ENCODE measurements around the gene OPCML. TPM values are rescaled to one million over a fixed set of nuclear protein-coding genes. Genes with fewer than 3 reads are reported as not detected.

The OPCML gene
- total and polyA plus RNA-seq, 12 donors = under 0.01 to 1.2 (median 0.39) TPM

DNA sequence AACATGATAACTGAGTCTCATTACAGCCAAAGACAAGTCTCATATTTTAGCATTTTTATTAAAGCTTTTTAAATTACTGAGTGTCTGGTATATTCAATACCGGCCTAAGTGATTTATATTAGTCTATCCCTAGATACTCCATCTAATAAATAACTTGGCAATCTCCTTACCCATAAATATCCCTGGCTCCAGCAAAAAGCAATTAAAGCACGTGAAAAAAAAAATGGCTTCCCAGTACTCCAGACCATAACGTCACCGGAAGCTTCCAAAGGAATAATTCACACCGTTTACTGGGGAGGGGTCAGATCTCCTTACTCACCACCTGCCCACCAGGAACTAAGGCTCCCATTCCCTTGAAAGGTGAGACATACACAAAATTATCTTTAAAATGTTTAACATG lies 988.3 kb downstream of the OPCML start:
- no peak overlapping the region for H3K27ac ChIP-seq
- no peaks in the 10 kb centered on the region for H3K36me3 ChIP-seq
- peaks cover 0 to 5% (median 0%) of the 10 kb centered on the region in 11 donors for H3K9me3 ChIP-seq
- H3K4me1 ChIP-seq = peaks cover 0 to 7% (median 0%) of the 10 kb centered on the region in 9 donors
- TF ChIP-seq, protein P1, sequence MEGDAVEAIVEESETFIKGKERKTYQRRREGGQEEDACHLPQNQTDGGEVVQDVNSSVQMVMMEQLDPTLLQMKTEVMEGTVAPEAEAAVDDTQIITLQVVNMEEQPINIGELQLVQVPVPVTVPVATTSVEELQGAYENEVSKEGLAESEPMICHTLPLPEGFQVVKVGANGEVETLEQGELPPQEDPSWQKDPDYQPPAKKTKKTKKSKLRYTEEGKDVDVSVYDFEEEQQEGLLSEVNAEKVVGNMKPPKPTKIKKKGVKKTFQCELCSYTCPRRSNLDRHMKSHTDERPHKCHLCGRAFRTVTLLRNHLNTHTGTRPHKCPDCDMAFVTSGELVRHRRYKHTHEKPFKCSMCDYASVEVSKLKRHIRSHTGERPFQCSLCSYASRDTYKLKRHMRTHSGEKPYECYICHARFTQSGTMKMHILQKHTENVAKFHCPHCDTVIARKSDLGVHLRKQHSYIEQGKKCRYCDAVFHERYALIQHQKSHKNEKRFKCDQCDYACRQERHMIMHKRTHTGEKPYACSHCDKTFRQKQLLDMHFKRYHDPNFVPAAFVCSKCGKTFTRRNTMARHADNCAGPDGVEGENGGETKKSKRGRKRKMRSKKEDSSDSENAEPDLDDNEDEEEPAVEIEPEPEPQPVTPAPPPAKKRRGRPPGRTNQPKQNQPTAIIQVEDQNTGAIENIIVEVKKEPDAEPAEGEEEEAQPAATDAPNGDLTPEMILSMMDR (IDR thresholded peaks at IDR 0.05) = no peak
- no peak overlapping the region for H3K4me3 ChIP-seq
- DNase-seq (no peak), ATAC-seq (no peak)
- intact Hi-C loops (cut with DNase I) = loop anchor here in 1 of 10 donors (5.0 to 10.0 kb wide), 2 partner anchors 49 to 933 kb away; no protein-coding TSS in a partner anchor
- 86 to 89% methylated on average over 5 of the region's 5 CpGs for WGBS, 2 donors
- no peaks in the 10 kb centered on the region for H3K27me3 ChIP-seq

DNA sequence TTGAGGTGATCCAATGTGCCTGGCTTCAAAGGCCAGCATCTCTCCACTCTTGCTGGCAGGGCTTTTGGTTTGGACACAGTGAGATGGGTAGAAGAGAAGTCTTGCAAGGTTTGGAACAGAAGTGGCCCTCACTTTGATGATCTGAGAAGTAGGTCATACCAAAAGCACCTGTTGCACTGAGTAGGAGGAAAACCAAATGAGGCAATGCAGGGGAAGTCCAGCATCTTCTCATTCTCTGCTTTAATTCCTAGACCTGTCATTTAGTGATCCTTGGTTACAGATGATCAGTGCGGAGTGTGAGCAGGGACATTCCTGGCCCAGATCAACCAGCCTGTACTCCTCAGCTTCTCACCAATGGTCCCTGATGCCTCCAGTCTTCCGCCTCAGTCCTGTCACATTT lies 990.5 kb downstream of the OPCML start:
- Histone ChIP-seq H3K4me3 (no peak overlapping the region), H3K27ac (no peak overlapping the region), H3K9me3 (peaks cover 0 to 5% (median 0%) of the 10 kb centered on the region in 11 donors), H3K36me3 (no peaks in the 10 kb centered on the region), H3K27me3 (no peaks in the 10 kb centered on the region), H3K4me1 (peaks cover 0 to 7% (median 0%) of the 10 kb centered on the region in 9 donors)
- DNase-seq (no peak), ATAC-seq (no peak)
- intact Hi-C loops (cut with DNase I) = loop anchor here in 1 of 10 donors (5.0 to 10.0 kb wide), 2 partner anchors 47 to 936 kb away; no protein-coding TSS in a partner anchor
- TF ChIP-seq, protein P1 (IDR thresholded peaks at IDR 0.05) = no peak
- 89 to 95% methylated on average over 2 of the region's 2 CpGs for WGBS, 2 donors

- H3K4me1 ChIP-seq = peaks cover 0 to 7% (median 0%) of the 10 kb centered on the region in 9 donors
- no peaks in the 10 kb centered on the region for H3K36me3 ChIP-seq
- 29 to 33% methylated on average over 2 of the region's 2 CpGs for WGBS, 2 donors
- no peak overlapping the region for H3K27ac ChIP-seq
- peaks cover 0 to 3% (median 0%) of the 10 kb centered on the region in 11 donors for H3K9me3 ChIP-seq
- intact Hi-C loops (cut with DNase I) = loop anchor here in 1 of 10 donors (5.0 to 10.0 kb wide), 2 partner anchors 46 to 937 kb away; no protein-coding TSS in a partner anchor
- DNase-seq (no peak), ATAC-seq (peak in 2 of 8 donors; percentile 60 to 67)
- no peaks in the 10 kb centered on the region for H3K27me3 ChIP-seq
- TF ChIP-seq, protein P1 (IDR thresholded peaks at IDR 0.05) = no peak
- H3K4me3 ChIP-seq = no peak overlapping the region
Measured at GRCh38 chr11:132540581-132540980, 991.7 kb downstream of the OPCML start.

DNA sequence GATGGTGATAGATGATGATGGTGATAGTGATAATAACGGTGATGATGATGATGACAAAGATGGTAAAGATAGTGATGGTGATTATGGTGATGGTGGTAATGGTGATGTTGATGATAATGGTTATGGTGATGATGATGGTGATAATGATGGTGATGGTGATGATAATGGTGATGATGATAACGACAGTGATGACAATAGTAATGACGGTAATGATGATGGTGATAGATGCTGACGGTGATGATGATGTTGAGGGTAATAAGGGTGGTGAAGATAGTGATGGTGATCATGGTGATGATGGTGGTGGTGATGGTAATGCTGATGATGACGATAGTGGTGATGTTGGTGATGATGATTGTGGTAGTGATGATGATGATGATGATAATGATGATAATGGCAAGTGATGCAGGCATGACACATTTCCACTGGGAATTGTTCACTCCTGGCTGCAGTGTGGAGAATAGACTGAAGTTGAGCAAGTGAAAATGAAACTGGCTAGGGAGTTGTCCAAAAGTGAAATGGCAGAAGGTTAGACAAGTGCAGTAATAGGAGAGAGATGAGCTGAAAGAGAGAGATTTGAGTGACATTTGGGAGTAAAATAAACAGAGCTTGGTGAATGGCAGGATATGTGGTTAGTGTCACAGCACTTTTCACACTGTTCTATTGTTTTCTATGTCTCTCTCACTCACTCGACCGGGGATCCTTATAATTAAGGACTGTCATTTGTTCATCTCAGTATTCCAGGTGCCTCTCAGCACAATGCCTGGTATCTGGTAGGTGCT lies 992.5 kb downstream of the OPCML start:
- H3K9me3 ChIP-seq = no peaks in the 10 kb centered on the region
- H3K27ac ChIP-seq = no peak overlapping the region
- no peak overlapping the region for H3K4me3 ChIP-seq
- intact Hi-C loops (cut with DNase I) = loop anchor here in 1 of 10 donors (5.0 to 10.0 kb wide), 2 partner anchors 45 to 938 kb away; no protein-coding TSS in a partner anchor
- TF ChIP-seq, protein P1 (IDR thresholded peaks at IDR 0.05) = no peak
- peaks cover 0 to 7% (median 0%) of the 10 kb centered on the region in 9 donors for H3K4me1 ChIP-seq
- ATAC-seq = no peak
- no peaks in the 10 kb centered on the region for H3K27me3 ChIP-seq
- H3K36me3 ChIP-seq = no peaks in the 10 kb centered on the region
- 87 to 89% methylated on average over 7 of the region's 7 CpGs for WGBS, 2 donors
- DNase-seq = no peak
